Measurements from ENCODE around the gene FOXQ1.

FOXQ1 gene

GRCh38 chr6:1311400-1312202, at the start of gene FOXQ1:
Gene FOXQ1 (plus strand): TSS chr6:1312098. CDS start chr6:1312705, 607 bp downstream.
- DNase-seq = no peak

- DNase-seq = no peak
Observed at GRCh38 chr6:1262704-1263038, 49.2 kb upstream of the FOXQ1 start.

- no peak for DNase-seq
Observed at GRCh38 chr6:1263039-1263849, 48.7 kb upstream of the FOXQ1 start.

GRCh38 chr6:1263850-1264377, 48.0 kb upstream of the FOXQ1 start:
- DNase-seq = no peak

GRCh38 chr6:1264619-1265445, 47.1 kb upstream of the FOXQ1 start:
- no peak for DNase-seq

GRCh38 chr6:1266686-1267056, 45.2 kb upstream of the FOXQ1 start:
- no peak for DNase-seq

- DNase-seq = no peak
Observed at GRCh38 chr6:1267057-1267732, 44.7 kb upstream of the FOXQ1 start.

GRCh38 chr6:1267790-1268762, 43.8 kb upstream of the FOXQ1 start:
- no peak for DNase-seq

- DNase-seq = no peak
Observed at GRCh38 chr6:1271071-1271763, 40.7 kb upstream of the FOXQ1 start.

GRCh38 chr6:1278061-1278720, 33.7 kb upstream of the FOXQ1 start:
- DNase-seq = no peak

- DNase-seq = no peak
Observed at GRCh38 chr6:1279065-1279464, 32.8 kb upstream of the FOXQ1 start.

- no peak for DNase-seq
Observed at GRCh38 chr6:1280666-1281300, 31.1 kb upstream of the FOXQ1 start.

GRCh38 chr6:1281746-1282145, 30.2 kb upstream of the FOXQ1 start:
- no peak for DNase-seq

- DNase-seq = no peak
Observed at GRCh38 chr6:1283501-1283900, 28.4 kb upstream of the FOXQ1 start.

- DNase-seq = no peak
Observed at GRCh38 chr6:1285556-1285955, 26.3 kb upstream of the FOXQ1 start.

- no peak for DNase-seq
Observed at GRCh38 chr6:1285956-1286355, 25.9 kb upstream of the FOXQ1 start.

GRCh38 chr6:1287103-1287591, 24.8 kb upstream of the FOXQ1 start:
- no peak for DNase-seq

- no peak for DNase-seq
Observed at GRCh38 chr6:1290086-1290485, 21.8 kb upstream of the FOXQ1 start.

- DNase-seq = no peak
Observed at GRCh38 chr6:1290805-1291204, 21.1 kb upstream of the FOXQ1 start.

Measured in activated effector memory CD4-positive, alpha-beta T cell treated with anti-CD3 and anti-CD28 coated beads, Interleukin-2, amount 50 U/mL, for 16 hours (primary cell).